Hematopoietic multipotent progenitor cell treated with erythropoietin and hydrocortisone succinate and interleukin-3 and kit ligand, for 15 days (in vitro differentiated cells): ENCODE results near the gene MGAT5B.
"Not testable (repeated sequence)": the region's sequence is repeated elsewhere in the genome, so short reads cannot be mapped to it uniquely, and the experiment has no call there.

Experiments used
- DNase-seq: peaks from one replicate; pipeline ENCODE4 v3.0.0-alpha.2; 2015; ENCODE audit warnings: low spot score

The MGAT5B gene

DNA sequence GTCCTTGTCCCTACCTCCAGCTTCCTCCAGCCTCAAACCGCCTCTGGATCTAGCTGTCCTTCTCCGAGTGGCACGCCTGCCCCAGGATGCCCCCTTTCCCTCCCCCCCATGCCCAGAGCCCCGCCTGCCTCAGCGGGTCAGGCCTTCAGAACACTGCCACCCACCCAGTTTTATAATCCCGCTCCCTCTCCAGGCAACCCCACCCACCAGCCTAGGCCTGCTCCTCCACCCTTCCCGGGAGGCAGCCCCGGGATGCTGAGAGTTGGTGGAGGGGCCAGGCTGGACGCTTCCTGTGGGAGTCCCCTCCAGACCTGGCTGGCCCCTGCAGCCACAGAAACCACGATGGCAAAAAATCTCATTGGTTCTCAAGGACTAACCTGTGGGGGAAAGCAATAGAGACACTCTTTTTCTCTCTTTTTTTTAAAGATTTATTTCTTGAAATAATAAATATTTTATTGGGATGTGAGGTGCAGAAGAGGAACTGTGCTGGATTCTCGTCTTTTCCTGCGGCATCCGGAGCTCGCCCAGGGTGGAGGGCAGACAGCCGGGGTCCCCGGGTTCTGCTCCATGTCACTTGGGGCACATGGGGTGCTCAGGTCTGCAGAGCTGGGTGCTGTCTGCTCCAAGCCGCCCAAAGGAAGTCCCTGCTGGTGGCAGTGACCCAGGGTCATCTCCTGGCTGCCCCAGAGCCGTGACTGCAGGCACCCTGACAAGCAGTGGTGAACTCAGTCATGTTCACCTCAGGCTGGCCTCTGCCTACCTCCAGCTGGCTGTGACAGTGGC lies 81.9 kb downstream of the MGAT5B start:
- no peak for DNase-seq

DNA sequence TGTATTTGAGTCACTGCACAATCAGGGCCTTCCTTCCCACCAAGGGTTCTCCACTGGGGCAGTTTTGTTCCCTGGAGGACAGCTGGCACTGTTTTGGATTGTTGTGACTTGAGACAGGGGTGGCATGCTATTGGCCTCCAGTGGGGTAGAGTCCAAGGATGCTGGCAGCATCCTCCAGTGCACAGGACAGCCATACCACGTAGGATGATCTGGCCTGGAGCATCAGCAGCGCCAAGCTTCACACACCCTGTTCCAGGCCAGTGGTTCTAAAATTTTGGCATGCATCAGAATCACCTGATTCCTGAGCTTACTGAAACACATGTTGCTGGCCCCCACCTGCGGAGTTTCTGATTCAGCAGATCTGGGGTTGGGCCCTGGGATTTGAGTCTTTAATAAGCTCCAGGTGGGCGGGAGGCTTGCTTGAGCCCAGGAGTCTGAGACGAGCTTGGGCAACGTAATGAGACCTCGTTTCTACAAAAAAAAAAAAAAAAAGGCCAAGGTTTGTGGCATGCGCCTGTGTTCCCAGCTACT lies 83.2 kb downstream of the MGAT5B start:
- no peak for DNase-seq

DNA sequence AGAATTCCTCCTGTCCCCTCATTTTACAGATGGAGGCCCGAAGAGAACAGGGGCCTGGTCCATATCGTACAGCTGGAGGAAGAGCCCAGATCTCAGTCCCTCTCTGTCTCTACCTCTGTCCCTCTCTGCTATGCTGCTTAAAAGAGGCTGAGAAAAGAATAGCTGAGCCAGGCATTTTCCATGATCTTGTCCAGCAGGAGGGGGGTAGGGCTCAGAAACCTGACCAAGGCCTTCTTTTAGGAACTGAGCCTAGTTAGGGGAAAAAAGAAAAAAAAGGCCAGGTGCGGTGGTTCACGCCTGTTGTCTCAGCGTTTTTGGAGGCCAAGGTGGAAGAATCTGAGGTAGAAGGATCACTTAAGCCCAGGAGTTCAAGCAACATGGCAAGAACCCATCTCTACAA lies 84.2 kb downstream of the MGAT5B start:
- no peak for DNase-seq

DNA sequence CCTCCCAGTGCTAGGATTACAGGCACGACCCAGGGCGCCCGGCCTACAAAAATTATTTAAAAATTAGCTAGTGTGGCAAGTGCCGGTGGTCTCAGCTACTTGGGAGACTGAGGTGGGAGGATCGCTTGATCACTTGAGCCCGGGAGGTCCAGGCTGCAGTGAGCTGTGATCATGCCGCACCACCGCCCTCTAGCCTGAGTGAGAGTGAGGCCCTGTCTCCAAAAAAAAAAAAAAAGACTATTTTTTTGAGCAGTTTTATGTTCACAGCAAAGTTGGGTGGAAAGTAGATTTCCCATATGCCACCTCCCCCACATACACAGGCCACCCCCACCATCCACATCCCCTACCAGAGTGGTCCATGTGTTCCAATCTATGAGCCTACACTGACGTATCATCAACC lies 84.9 kb downstream of the MGAT5B start:
- no peak for DNase-seq

DNA sequence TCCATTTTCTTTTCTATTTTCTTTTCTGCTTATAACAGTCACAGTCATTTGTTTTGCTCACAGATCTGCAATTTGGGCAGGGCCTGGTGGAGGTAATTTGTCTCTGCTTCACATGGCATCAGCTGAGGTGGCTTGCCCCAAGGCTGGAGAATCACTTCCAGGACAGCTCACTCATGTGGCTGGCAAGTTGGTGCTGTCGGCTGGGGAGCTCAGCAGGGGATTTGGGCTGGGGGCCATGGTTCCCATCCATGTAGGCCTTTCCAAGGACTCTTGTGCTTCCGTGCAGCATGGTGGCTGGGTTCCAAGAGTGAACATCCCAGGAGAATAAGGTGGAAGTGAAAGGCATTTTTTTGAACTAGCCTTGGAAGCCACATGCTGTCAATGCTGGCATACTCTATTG lies 85.7 kb downstream of the MGAT5B start:
- no peak for DNase-seq

DNA sequence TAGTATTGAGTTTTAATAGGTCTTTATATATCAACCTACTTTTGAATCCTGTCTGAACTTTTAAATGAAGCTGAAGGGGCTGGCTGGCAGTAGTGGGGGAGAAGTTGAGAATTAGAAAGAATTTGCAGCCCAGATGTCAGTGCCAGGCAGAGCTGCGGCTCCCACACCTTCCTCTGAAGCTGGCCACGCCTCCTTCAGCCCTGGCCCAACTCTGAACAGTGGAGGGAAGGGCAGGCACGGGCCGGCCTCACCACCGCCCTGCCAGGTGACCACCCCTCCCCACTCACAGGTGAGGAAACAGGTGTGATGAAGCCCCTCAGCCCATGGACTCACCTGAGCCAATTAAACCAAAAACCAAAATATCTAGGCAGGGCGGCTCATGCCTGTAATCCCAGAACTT lies 87.0 kb downstream of the MGAT5B start:
- DNase-seq = no peak

DNA sequence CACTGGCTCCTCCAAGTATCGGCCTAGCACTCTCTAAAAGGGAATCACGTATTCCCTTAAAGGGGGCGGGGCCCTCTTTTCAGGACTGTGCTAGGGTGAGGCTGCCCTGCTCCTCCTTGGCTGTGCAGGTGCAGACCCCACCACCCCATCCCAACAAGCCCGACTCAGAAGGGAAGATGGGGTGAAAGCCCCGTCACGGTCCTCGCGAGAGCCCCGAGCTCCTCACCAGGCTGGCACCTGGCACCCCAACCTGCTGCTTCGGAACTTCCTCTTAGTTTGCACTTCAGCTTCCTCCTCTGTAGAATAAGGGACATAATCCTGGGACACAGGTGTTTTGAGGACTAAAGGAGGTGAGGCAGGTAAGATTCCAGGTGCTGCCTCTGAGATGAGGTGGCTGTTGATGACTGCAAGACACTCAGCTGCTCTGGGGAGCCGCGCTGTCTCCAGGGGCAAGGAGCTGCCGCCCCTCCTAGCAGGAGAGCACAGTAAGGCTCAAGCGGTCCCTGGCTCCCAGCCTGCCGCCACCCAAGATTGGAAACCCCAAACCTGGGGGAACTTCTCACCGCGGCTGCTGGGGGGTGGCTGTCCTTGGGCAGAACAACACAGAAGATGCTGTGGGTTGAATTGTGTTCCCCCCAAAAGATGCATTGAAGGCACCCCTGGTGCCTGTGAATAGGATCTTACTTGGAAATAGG lies 88.8 kb downstream of the MGAT5B start:
- DNase-seq = no peak

DNA sequence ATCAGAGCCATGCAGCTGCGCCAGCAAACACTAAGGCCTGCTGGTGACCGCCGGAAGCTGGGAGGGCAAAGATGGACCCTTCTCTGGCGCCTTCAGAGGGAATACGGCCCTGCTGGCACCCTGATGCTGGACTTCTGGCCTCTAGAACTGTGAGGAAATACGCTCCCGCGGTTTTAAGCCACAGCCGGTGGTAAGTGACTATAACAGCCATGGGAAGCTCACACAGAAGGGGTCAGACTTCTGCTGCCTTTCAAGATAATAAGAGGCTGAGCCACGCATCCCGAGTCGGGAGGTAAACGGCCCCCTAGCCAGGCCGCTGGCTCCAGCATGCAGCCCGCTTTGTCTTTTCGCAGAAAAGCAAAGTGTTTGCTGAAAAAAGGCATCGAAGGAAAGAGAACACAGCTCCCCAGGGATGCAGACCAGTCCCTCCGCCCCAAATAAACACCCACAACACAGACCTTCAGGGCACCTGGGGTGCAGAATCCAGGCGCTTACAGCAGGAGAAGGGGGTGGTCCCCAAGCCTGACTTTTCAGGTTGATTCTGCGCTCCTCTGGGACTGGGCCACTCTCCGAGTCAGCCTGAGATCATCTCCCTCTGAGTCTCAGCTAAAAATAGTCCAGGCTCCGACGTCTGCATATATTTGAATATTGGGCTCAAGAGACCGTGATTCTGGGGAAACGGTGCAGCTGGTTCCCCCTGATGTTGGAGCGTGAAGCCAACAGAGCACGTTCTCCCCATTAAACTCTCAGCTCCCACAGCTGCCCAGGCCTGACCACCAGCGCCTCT lies 89.7 kb downstream of the MGAT5B start:
- no peak for DNase-seq

DNA sequence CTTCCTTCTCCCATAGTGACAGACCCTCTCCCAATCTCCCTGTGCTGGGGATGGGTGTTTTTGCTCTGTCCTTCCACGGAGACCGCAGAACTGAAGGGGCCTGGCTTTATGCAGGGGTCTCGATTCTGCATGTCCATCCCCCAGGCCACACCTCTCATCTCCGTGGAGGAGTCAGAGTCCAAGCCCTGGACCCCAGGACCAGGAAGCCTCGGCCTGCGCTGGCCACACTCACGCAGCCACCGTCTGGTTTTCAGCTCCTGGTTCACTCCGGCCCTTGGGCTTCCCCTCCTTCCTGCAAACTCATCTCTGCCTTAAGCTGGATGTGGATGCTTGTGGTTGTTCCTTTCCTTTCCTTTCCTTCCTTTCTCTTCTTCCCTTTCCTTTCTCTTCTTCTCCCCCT lies 90.8 kb downstream of the MGAT5B start:
- DNase-seq = no peak

DNA sequence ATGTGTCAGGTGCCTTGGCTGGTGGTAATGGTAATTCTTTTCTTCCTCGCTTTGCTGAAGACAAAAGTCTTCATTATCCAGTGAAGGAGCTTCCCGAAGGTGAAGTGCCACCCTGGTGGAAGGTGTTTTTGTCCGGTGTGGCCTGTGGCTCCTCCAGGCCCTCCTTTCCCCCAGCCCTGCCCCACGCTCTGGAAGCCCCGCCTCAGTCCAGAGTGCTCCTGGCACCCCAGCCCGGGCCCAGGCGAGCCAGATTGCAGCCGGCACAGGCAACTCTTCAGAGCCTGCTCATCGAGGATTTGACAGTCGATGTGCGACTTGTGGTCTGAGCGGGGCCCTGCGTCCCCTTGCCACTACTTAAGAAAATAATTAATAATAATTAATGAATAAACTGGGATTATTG lies 93.7 kb downstream of the MGAT5B start:
- DNase-seq = no peak

DNA sequence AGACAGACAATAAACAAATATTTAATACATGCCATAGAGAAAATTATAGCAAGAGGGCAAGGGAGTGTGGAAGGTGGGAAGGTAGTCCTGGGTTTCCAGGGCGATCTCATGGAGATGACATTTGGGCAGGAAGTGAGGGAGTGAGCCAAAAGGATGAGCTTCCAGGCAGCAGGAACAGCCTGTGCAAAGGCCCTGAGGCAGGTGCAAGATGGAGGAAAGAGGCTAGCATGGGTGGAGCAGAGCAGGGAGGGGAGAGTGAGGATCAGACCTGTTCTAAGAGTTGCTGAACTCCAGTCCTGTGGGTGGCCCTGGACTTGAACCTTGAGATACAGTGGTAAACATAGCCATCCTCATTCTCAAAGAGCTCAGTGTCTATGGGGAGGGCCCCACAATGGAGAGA lies 94.7 kb downstream of the MGAT5B start:
- no peak for DNase-seq

DNA sequence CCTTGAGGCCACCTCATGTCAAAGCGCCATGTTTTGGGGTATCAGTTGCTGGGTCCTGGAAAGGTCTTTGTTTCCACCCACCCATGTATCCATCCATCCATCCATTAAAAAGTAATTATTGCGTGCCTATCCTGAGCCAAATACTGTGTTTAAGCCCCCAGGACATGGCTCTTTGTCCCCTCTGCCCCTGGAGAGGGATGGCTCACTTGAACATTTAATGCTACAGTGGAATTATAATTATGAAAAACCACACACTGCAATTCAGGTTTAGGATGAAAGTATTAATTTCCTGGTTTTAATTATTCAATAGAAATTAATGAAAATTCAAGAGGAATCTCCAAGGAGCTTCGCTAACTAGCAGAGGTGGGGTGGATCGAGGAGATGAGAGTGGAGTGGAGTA lies 97.8 kb downstream of the MGAT5B start:
- DNase-seq = no peak

DNA sequence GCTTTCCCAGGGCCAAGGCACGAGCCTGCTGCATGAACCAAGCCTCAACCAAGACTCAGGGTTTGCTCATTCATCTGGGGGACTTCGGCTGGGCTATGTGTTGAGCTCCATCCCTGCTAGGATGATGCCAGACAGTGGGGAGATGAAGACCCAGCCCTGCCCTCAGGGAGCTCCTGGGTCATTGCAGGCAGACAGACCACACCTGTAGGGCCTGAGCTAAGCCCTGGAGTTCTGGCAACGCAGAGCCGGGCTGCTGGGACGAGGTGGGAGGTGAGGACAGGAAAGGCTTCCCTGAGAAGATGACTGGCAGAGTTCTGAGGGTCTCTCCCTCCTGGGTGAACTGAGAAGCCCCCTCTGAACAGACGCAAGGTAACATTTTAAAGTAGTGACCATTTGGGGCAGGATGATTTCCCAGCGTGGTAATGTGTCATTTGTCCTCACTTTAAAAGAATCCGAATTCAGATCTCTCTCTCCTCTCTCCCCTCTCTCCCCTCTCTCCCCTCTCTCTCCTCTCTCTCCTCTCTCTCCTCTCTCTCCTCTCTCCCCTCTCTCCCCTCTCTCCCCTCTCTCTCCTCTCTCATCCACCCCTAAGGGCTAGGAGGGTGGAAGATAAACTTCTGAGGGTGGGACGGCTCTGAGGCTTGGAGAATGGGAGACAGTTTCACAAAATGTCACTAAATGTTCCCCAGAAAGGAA lies 98.4 kb downstream of the MGAT5B start:
- no peak for DNase-seq

DNA sequence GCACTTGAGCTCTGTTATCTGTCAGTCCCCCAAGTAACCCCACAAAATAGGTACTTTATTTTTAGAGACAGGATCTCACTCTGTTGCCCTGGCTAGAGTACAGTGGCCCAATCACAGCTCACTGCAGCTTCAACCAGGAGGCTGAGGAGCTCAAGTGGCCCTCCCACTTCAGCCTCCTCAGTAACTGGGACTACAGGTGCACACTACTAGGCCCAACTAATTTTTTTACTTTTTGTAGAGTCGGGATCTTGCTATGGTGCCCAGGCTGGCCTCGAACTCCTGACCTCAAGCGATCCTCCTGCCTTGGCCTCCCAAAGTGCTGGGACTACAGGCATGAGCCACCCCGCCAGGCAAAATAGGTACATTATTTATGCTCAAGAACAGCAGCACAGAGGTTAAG lies 99.6 kb downstream of the MGAT5B start:
- no peak for DNase-seq

DNA sequence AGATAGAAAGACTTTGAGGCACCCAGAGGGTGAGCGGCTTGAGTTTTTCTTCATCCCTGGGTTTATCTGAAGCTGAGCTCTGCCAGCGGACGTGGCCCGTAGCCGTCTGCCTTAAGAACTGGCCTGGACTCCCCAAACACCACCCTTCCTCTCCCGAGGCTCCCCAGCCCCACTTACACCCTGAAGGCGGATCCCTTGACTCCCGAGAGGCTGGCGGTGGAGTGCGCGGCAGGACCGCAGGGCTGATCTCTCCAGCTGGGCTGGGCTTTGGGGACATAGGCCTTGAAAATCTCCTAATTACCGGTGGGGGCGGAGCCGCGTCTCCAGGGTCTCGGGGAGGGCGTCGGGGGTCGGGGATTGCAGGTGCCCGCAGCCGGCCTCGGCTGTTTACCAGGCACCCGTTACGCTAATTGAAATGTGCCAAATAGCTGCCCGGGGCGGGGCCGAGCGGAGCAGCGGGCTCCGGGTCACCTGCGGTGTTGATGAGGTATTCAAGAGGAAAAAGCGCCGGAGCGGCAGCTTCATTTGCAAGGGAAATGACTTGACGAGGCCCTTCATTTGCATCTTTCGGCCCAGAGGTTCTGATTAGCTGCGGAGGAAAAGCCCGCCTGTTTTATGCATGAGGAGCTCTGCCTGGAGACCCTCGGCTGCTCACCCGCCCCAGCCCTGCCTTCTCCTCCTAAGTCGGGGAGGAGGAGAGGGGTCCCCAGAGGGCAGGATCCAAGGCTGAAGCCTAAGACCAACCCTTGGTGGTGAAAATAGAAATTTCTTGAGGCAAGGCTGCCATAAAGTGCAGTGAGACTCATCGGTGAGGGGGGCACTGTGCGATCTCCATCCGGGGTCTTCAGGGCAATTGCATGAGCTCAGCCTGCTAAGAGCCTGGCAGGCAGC lies 100.7 kb downstream of the MGAT5B start:
- DNase-seq = no peak

DNA sequence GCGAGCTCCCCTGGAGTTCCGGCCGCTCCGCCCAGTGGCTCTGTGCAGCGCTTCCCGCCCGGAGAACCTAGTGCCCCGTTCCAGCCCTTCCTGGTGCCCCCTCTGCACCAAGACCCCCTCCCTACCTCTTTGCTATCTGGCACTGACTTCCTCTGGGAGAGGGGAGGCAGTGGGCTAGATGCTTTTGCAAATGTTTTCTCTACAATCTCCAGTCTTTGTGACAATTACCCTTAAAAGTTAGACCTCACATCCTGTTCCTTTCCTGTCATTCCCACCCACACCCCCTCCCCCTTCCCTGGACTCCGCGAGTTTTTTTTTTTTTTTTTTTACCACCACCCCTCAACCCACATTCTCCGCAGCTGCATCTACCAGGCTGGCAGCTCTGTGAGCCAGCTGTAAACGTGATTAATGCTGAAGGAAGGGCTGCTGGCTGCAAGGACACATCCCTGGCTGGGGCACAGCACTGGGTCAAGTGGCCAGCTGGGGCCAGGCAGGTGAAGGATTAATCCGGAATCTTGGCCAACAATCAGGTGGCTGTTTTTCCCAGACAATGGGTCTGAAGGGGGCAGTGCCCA lies 101.5 kb downstream of the MGAT5B start:
- DNase-seq = no peak

DNA sequence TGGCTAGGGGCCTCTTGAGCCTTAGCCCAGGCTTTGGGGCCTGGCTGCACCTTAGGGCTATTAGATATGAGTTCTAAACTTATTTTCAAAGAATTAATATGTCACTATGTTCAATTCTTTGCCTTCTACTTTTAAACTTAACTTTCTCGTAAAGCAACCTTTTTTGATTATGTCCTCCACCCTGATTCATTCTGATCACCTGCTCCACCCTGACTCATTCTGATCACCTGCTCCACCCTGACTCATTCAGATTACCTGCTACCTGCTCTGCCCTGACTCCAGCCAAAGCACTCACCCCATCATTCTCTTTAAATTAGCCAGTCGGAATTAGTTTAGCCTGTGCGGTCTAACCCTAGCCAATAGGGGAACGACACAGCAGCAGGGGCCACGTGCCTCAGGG lies 102.0 kb downstream of the MGAT5B start:
- DNase-seq = not testable (repeated sequence)

DNA sequence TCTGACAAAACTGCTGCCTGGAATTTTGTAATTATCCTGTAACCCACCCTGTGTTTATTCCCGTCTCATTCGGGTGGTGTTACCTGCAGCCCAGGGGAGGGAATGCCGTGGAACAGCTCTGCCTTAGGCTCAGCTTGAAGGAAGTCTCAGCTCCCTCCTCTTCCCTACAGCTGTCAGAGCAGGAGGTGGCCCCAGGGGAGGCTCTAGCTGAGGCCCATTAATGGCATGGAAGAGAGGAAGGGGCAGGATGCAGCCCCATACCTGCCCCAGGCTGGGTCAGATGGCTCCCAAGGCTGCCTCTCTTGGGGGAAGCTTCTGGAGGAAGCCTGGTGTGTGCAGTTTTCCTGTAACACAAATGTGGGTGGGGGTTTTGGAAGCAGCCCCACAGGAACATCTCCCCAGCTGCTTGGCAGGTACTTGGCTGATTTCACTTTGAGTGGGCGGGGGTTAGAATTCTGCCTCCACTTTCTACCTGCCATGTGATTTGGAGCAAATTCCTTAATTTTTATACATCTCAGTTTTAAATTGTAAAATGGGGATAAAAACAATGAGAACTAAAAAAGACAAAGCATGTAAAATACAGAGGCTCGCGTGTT lies 103.9 kb downstream of the MGAT5B start:
- DNase-seq = no peak

DNA sequence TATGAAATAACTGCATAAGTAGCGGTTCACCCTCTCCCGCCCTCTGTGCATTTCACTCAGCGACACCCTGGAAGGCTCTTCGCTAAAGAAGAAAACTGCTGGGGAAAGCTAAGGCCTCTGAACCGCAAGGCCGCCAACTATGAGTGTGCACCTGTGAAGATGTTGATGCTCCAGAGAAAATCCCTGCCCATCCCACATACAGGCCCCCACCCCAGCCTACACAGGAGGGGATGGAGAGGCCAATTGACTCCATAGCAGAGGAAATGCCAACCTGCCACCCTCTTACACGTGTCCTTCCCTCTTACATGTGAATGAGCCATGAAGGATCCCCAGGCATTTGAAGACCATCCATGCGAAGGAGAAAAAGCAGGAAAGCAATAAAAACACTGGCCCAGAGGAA lies 104.8 kb downstream of the MGAT5B start:
- DNase-seq = no peak

DNA sequence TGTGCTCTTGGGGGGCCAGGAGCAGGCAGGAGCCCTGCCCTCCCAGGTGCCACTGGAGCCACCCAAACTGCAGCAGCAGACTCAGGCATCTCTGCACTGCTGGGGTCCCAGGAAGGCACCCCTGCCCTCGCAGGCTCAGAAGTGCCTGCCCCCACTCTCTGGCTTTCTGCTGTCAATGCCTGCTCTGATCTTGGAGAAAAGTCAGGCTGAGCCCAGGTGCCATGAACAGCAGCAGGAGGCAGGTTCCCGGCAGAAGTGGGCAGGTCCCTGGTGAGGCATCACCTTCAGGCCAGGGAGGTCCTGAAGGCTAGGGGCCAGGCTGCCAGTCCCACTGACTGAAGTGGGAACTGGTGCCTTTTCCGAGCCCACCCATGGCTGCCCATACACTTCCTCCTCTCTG lies 106.5 kb downstream of the MGAT5B start:
- DNase-seq = no peak
